NCI-H128 (cell line): Measurements from ENCODE around the gene FAM43B.

ENCODE experiments used
- DNase-seq: peaks from one replicate; lab custom pipeline; 2025; ENCODE audit not compliant: unreplicated experiment; lab: John Stamatoyannopoulos, UW

Gene FAM43B

DNA sequence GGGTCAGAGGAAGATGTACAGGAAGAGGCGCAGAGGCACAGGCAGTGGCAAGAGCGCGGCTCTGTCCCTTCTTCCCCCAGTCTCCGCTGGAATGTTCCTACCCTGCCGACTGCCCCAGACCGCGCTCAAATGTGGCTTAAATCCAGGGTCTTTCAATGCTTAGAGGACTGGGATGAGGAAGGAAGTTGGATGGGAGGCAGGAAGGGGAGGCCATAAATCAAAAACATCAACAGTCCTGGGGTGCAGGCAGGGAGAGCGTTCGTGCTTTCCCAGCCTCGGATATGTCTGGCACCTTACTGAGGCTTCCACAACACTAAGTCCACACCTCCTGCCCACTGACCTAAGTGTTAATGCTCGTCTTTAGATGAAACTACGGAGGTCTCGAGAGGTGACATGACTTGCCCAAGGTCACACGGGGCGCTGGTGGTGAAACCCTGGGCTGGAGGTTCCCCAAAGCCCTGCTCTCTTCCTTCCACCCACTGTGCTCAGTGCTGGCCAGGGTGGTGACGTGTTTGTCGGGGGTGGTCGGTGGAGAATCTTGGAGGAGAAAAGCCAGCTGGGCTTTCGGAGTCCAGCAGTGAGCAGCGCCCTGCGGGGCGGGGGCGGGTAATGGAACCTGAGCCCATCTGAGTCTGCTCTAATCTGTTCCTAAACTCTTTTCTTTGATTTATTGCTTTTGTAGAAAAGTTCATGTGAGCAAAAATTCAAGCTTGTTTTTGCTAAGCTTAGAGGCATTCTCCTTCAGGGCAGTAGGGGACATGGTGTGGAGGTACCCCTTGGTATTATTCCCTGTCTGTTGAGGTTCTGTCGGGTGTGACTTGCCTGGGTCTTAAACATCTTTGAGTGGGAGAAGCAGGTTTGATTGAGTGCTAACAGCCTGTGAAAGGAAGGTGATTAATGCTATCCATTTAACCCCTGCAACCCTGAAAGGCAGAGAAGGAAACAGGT, 37.2 kb downstream of the FAM43B start:
- DNase-seq = no peak

DNA sequence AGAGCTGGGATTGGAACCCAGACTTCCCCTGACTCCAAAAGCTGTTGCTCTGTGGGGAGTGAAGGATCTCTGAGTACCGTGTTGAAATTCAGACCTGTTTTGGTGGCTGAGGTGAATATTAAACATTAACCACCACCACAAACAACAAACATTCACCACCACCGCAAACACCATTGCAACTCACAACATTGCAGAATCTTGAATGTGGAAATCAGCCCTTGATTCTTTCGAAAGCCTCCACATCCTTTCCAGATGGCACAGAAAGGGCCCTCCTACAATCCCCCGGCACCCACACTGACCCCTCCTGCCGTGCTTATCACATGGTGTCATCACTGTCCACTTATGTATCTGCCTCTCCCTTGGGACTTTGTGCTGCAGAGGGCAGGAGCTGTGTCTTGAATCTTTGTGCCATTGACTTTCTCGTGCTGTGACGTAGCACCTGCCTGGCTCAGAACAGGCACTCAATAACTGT, 38.0 kb downstream of the FAM43B start:
- no peak for DNase-seq

DNA sequence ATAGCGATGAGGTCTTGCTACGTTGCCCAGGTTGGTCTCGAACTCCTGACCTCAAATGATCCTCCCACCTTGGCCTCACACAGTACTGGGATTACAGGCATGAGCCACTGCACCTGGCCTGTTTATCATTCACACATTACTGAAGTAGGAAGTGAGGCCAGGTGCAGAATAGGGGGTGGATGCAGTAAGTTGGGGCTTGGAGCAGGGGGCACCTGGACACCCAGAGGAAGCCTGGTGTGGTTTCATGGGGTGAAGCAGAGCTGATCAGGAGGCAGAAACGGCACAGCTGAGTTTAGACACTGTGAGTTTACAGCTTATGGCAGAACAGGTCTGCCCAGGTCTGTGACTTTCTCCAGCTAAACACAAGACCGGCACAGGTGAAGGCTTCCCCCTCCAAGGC, 41.4 kb downstream of the FAM43B start:
- DNase-seq = no peak

DNA sequence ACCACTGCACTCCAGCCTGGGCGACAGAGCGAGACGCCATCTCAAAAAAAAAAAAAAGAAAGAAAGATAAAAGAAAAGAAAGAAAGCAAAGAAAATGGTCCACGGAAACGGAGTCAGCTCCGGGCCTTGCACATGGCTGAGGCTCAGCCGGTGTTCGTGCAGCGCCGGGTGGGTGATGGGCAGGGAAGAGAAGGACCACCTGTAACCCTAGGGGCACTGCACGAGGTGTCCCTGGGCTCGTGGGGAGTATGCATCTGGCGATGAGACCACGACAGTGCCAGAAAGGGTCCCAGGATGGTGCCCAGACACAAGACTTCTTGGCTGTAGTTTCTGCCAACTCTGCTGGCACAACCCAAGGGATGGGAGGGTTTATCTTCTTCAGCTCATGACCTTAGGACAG, 42.4 kb downstream of the FAM43B start:
- no peak for DNase-seq

DNA sequence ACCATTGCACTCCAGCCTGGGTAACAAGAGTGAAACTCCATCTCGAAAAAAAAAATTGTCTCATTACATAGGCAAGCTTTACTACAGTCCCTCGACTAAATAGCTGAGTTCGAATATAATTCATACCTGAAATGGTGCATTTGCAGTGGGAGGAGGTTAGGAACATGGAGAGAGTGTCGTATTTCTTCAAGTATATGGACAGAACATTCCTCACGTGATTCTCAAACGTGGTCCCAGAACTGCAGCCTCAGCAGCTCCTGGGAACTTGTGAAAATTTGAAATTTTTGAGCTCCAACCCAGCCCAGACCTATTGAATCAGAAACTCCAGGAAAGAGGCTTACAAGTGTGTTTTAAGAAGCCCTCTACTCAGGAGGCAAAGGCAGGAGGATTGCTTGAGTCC, 43.7 kb downstream of the FAM43B start:
- no peak for DNase-seq

DNA sequence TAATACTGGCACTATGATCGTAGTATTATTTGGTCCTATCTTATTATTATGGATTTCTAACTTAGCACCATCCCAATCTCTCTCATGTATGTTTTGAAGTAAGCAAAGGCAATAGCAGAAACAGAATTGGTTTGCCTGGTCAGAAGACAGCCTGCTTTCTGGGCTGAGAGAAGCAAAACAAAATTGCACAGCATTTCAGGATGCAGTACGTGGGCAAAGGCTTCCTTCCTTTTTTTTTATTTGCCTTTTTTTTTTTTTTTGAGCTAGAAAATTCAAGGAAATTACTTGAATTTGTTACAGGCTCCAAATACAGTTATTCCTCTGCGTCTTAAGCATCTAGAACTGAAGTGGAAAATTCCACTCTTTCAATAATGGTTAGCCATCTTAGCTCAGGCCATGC, 45.3 kb downstream of the FAM43B start:
- no peak for DNase-seq

DNA sequence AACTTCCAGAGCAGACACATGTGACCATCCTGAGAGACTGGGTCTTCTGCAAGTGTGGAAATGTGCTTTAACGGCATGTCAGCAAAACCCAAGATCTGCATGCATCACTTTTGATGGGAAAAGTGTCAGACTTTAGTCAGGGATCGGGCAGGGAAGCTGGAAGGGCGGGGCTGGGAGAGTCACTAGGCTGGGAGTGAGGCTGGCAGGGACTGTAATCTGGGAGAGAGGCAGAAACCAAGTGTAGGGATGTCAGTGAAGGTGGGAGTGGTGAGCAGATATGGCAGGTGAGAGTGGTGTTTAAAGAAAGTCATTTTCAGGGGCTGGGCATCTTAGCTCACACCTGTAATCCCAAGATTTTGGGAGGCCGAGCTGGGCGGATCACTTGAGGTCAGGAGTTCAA, 47.8 kb downstream of the FAM43B start:
- no peak for DNase-seq

DNA sequence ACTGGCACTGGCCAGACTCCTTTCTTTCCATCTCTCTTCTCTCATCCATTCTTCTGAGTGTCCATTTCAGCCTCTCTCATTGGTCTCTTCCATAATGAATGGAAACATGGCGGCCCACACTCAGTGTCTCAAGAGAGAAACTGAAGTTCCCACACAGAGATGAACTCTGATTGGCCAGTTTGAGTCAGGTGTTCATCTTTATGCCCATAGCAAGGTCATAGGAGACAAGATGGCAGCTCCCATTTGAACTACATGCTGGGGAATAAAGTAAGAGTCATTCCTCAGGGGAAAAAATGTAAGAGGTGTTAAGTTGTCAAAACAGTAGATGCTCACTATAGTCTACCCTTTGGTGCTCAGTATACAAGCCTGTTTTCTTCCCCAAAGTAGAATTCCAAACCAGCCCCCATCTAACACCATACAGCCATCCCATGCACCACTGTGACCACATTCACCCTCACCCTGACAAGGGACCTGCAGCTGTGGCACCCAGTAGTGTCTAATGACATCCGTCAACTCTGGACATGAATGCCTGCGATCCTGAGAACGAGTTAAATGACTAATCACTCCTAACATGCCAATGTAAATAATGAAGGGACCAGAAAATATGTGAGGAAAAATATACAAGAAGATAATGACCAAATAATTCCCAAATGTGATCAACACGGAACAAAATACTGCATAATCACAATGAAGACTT, 48.9 kb downstream of the FAM43B start:
- DNase-seq = no peak

DNA sequence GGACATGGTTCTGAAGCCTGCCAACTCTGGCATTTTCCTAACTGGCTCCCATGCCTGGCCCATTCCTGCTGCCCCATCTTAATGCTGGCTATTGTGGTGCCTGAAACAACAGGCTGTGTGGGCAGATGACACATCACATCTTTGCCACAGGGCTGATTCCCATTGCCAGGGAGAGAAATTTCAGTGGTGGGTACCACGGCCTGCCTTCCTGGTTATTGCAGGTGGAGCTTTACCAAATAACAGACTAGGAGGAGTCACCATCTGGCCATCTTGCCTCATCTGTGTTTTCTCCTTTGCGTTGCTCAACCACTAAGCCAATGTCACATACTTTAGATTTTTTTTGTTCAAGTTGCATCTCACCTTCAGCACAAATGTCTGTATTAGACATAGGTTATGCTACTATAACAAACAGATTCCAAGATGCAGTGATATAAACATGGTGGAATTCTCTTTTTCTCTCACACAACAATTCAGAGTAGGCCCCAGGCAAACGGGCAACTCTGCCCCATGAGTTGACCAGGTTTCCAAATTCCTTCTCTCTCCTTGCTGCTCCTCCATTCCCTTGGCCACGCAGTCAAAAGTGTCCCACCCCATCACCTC, 50.6 kb downstream of the FAM43B start:
- no peak for DNase-seq

DNA sequence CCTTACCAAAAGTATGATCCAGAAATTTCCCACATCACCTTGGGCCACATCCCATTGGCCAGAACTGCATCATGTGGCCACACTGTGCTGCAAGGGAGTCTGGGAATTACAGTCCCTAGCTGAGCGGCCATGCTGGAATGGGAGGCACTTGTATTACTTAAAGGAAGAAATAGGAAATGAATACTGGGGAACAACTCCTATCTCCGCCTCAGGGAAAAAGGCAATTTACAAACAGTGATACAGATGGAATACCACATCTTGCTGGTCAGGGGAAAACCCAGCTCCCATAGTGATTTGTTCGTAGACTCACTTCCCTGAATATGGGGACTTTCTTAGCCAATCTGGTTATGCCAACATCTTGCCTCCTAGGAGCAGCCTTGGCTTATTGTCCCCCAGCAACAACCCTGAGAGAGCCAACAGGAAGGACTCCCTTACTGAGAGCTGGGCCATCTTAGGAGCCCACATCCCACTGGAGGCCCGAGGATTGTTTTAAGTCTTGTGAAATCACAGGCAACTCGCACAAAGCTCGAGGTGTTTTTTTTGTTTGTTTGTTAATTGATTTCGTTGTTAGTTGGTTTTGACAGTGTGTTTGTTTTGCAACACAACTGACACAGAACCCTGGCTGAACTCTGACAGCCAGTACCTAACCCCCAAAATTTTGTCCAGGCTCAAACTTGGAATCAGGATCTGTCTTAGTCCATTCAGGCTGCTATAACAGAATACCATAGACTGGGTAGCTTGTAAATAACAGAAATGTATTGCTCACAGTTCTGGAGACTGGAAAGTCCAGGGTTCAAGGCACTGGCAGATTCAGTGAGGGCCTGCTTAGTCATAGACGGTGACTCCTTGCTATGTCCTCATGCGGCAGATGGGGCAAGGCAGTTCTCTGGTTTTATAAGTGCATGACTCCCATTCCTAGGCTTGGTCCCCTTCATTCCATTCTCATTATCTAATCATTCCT, 51.4 kb downstream of the FAM43B start:
- DNase-seq = no peak
